GM12864 (cell line): ENCODE results near the gene PGAP6.
"Not testable (repeated sequence)": the region's sequence is repeated elsewhere in the genome, so short reads cannot be mapped to it uniquely, and the experiment has no call there.

ENCODE experiments used
- DNase-seq: peaks from one replicate; pipeline ENCODE4 v3.0.0-alpha.2; 2011; ENCODE audit warnings: low read depth
- H3K4me3 ChIP-seq: 2 replicates; pipeline ENCODE4 v1.5.1; 2011; ENCODE audit warnings: mild to moderate bottlenecking, low read depth, low read length, control low read depth
- TF ChIP-seq, protein P1 (sequence below): IDR thresholded peaks from 2 replicates; pipeline ENCODE4 v1.5.1; 2011; ENCODE audit warnings: low read depth, mild to moderate bottlenecking, moderate library complexity, low read length, control low read depth, inconsistent platforms; ENCODE audit errors: missing control alignments

The PGAP6 gene

DNA sequence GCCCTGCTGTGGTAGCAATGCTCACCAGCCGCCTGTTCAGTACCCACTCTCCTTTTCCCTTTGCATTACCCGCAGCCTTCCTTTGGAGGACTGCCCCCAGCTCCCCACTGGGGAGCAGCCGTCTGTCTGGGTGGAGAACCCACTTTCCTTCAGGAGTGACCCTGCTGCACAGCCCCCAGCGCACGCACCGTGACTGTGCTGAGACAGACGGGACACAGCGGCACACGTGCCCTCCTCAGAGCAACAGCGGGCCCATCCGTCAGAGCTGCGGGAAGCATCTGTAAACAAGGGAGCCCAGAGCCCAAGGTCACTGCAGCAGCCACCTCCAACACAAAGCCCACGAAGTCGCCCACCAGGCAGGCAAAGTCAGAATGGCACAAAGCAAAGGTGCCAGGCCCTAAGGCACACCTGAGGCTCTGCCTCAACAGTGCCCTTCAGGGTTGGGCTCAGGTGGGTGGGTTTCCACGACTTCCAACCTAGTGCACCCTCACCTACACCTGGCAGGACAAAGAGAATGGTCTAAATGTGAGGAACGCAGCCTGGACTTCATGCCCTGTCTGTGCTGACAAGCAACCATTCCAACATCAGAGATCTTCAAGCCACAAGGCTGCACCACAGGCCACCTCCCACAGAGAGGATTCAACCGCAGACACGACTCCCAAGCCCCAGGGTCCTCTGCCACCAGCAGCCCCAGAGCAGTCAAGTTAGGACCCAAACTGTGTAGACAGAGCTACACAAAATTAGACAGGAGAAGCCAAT is 39.1 kb downstream of the PGAP6 start:
- DNase-seq: no peak

DNA sequence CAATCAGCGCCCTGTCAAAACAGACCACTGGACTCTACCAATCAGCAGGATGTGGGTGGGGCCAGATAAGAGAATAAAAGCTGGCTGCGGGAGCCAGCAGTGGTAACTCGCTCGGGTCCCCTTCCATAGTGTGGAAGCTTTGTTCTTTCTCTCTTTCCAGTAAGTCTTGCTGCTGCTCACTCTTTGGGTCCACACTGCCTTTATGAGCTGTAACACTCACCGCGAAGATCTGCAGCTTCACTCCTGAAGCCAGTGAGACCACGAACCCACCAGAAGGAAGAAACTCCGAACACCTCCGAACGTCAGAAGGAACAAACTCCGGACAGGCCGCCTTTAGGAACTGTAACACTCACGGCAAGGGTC is 39.8 kb downstream of the PGAP6 start:
- DNase-seq: not testable (repeated sequence)

More for the DNA sequence above, 39.1 kb downstream of the PGAP6 start:
- no peak overlapping the region for H3K4me3 ChIP-seq
- TF ChIP-seq, protein P1, sequence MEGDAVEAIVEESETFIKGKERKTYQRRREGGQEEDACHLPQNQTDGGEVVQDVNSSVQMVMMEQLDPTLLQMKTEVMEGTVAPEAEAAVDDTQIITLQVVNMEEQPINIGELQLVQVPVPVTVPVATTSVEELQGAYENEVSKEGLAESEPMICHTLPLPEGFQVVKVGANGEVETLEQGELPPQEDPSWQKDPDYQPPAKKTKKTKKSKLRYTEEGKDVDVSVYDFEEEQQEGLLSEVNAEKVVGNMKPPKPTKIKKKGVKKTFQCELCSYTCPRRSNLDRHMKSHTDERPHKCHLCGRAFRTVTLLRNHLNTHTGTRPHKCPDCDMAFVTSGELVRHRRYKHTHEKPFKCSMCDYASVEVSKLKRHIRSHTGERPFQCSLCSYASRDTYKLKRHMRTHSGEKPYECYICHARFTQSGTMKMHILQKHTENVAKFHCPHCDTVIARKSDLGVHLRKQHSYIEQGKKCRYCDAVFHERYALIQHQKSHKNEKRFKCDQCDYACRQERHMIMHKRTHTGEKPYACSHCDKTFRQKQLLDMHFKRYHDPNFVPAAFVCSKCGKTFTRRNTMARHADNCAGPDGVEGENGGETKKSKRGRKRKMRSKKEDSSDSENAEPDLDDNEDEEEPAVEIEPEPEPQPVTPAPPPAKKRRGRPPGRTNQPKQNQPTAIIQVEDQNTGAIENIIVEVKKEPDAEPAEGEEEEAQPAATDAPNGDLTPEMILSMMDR: no peak

DNA sequence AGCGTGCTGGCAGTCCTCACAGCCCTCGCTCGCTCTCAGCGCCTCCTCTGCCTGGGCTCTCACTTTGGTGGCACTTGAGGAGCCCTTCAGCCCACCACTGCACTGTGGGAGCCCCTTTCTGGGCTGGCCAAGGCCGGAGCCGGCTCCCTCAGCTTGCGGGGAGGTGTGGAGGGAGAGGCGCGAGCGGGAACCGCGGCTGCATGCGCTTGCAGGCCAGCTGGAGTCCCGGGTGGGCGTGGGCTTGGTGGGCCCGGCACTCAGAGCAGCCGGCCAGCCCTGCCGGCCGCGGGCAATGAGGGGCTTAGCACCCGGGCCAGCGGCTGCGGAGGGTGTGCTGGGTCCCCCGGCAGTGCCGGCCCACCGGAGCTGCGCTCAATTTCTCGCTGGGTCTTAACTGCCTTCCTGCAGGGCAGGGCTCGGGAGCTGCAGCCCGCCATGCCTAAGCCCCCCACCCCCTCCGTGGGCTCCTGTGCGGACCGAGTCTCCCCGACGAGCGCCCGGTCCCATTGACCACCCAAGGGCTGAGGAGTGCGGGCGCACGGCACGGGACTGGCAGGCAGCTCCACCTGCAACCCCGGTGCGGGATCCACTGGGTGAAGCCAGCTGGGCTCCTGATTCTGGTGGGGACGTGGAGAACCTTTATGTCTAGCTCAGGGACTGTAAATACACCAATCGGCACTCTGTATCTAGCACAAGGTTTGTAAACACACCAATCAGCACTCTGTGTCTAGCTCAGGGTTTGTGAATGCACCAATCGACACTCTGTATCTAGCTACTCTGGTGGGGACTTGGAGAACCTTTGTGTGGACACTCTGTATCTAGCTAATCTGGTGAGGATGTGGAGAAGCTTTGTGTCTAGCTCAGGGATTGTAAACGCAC is 40.4 kb downstream of the PGAP6 start:
- DNase-seq, H3K4me3 ChIP-seq: not testable (repeated sequence)

More for the DNA sequence above, 39.8 kb downstream of the PGAP6 start:
- not testable (repeated sequence) for H3K4me3 ChIP-seq

DNA sequence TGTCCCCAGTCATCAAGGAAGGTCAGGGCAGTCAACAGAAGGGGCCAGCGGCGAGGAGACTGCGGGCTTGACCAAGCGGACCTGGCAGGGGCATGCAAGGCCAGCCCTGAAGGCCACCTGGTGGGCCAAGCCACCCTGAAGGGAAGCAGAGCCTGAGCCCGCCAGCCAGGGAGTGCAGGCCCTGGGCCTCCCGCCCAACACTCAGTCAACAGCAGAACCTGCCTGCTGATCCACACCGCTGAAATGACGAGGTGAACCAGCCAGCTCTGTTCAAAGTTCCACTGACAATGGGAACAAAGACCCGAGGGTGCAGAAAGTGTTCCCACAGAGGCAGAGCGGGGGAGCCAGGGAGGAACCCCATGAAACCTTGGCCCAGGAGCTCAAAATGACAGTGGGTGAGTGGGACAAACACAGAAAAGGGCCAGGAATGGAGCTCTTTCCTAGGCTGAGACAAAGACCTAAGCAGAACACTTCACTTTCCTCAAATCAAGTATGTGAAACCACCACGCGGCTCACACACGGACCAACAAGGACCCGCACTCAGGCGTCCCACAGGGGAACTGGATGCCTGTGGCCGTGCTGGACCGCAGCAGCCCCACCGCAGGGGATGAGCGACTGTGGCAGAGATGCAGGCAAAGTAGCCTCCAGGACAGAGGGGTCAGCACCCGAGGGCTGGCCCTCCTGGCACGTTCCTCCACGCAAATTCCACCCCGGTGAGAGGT is 41.2 kb downstream of the PGAP6 start:
- TF ChIP-seq, protein P1: no peak
- H3K4me3 ChIP-seq: no peak overlapping the region
- no peak for DNase-seq

DNA sequence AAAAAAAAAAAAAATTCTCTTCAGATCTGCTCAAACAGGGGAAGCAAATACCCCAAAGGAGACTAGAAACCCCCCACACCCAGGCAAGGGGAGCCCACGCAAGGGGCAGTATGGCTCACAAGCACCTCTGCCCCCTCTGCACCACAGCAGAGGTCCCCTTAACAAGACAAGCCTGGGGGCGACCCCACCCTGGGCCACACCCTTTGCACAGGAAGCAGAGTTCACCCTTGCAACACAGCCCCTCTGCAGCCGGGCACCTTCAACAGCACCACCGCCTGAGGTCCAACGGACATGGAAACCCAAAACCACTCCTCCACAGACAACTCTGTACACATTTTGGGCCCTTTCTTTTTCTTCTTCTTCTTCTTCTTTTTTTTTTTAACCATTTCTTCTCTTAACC is 42.1 kb downstream of the PGAP6 start:
- H3K4me3 ChIP-seq: no peak overlapping the region
- no peak for DNase-seq
- TF ChIP-seq, protein P1: no peak

DNA sequence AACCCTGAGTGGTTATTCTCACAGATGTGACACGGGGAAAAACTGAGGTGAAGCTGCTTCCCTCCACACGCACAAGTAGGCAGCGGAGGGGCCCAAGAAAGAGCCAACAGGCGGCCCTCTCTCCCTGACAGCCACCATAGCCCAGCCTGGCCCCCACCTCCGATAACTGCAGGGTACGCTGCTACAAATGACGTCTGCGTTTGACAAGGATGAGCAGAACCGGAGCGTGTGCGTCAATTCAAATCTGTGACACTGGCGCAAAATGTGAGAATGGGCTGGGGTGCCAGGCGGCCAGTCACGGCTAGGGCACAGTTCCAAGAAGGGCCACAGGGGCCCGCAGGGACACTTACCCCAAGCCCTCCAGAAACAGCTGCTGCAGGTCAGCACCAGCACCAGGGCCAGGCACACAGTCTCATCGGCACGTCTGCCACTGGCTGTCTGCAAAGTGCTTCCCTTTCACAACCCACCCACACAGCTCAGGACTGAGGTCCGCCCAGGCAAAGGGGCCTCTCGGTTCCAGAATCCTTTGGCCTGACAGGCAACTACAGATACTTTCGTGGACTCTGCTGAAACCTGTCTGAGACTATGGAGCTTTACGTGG is 43.7 kb downstream of the PGAP6 start:
- TF ChIP-seq, protein P1: no peak
- no peak for DNase-seq
- H3K4me3 ChIP-seq: no peak overlapping the region

DNA sequence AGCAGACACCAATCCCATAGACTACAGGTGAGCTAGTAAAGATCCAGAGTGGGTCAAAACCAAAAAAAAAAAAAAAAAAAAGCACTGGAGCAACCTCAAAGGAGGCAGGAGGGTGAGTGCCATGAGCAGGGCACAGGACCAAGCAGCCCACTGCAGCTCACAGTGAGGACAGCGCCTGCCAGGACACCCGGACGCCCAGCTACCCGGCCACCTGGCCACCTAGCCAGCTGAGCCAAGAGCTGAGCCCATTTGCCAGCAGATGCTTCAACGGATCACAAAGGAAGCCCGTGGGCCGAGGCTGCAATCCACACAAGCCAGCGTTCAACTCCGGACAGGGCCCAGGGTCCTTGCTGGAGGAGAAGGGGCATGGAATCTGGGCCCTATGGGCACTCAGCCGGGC is 44.3 kb downstream of the PGAP6 start:
- no peak for DNase-seq
- TF ChIP-seq, protein P1: no peak
- H3K4me3 ChIP-seq: no peak overlapping the region
